Vagina (tissue), 2 donors: ENCODE data around the gene SLC36A4.

Experiments used
- POLR2A ChIP-seq, 2 donors: fragments of 450-650 bp; IDR thresholded peaks; one replicate each; pipeline ENCODE4 v1.6.1; 2017; ENCODE audit warnings: antibody characterized with exemption in 2 of 2, mild to moderate bottlenecking in 2 of 2, moderate library complexity in 2 of 2
- TF ChIP-seq, protein P1 (sequence below), 3 experiments: fragments of 450-650 bp in 2 of 3; fragments of 200-600 bp in 1 of 3; sonication (generic) in 1 of 3; IDR thresholded peaks; one replicate each; pipeline ENCODE4 v1.5.1; 2017 to 2019; ENCODE audit warnings: antibody characterized with exemption in 3 of 3, mild to moderate bottlenecking in 2 of 3, moderate library complexity in 2 of 3

DNA sequence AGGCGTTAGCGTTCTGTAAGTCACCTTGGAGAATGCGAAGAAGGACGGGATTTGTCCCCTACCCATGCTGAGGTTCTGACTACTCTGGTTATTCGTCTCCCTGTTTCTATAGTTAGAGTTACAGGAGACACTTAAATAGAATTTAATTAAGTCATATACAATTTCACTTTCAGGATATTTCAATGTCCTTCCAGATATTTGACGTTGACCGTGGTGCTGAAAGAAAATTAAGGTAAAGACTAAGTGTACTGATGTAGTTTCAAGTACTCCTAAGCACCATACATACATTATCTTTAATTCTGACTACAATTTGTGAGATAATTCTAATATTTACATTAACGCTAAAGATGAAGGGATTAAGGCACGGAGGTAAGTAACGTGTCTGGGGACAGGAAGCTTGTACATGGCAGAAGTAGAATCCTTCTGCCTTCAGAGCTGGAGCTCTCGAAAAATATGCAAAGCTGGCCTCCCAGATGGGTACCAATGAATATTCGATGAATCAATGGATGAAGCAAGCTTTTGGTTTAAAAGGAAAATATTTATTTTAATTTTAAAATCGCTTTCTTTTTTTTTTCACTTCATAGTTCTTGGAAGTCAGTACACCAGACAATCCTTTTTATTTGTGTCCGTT, 539 bp upstream of the SLC36A4 start:
- TF ChIP-seq, protein P1, sequence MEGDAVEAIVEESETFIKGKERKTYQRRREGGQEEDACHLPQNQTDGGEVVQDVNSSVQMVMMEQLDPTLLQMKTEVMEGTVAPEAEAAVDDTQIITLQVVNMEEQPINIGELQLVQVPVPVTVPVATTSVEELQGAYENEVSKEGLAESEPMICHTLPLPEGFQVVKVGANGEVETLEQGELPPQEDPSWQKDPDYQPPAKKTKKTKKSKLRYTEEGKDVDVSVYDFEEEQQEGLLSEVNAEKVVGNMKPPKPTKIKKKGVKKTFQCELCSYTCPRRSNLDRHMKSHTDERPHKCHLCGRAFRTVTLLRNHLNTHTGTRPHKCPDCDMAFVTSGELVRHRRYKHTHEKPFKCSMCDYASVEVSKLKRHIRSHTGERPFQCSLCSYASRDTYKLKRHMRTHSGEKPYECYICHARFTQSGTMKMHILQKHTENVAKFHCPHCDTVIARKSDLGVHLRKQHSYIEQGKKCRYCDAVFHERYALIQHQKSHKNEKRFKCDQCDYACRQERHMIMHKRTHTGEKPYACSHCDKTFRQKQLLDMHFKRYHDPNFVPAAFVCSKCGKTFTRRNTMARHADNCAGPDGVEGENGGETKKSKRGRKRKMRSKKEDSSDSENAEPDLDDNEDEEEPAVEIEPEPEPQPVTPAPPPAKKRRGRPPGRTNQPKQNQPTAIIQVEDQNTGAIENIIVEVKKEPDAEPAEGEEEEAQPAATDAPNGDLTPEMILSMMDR (IDR thresholded peaks at IDR 0.05): no peak
- no peak for TF ChIP-seq POLR2A (IDR thresholded peaks at IDR 0.05)
